SK-N-SH treated with all-trans-retinoic acid at 6 μM for 48 hours (cell line): ENCODE measurements around the gene NEURL1.

Experiments used
- ATAC-seq: fragments of 200-7000 bp; cut with Tn5 transposase; 3 replicates; pipeline ENCODE4 v1.9.1; 2020; ENCODE audit warnings: mild to moderate bottlenecking, moderate library complexity
- ARNTL ChIP-seq: fragments of 450-650 bp; formaldehyde crosslinking; IDR thresholded peaks from 2 replicates; pipeline ENCODE4 v1.5.0; 2020; ENCODE audit warnings: low read depth, mild to moderate bottlenecking, moderate library complexity, borderline replicate concordance
- BACH2 ChIP-seq: fragments of 250-450 bp; sonication (Bioruptor Pico); IDR thresholded peaks from 2 replicates; pipeline ENCODE4 v1.9.0; 2021; ENCODE audit warnings: mild to moderate bottlenecking, borderline replicate concordance
- CSDC2 ChIP-seq: fragments of 250-450 bp; sonication (Bioruptor Pico); IDR thresholded peaks from 2 replicates; pipeline ENCODE4 v1.5.0; 2020; ENCODE audit warnings: mild to moderate bottlenecking, moderate library complexity
- ESRRG ChIP-seq: fragments of 250-450 bp; sonication (Bioruptor Pico); IDR thresholded peaks from 2 replicates; pipeline ENCODE4 v1.6.1; 2021; ENCODE audit warnings: mild to moderate bottlenecking
- GLIS3 ChIP-seq: fragments of 250-450 bp; sonication (Bioruptor Pico); IDR thresholded peaks from 2 replicates; pipeline ENCODE4 v1.5.0; 2020; ENCODE audit warnings: mild to moderate bottlenecking, moderate library complexity
- ISL1 ChIP-seq: fragments of 250-450 bp; sonication (Bioruptor Pico); IDR thresholded peaks from 2 replicates; pipeline ENCODE4 v2.1.2; 2022; ENCODE audit warnings: mild to moderate bottlenecking, moderate library complexity
- OSR1 ChIP-seq: fragments of 250-450 bp; sonication (Bioruptor Pico); IDR thresholded peaks from 2 replicates; pipeline ENCODE4 v1.8.0; 2022; ENCODE audit warnings: moderate library complexity, mild to moderate bottlenecking, inconsistent platforms
- PATZ1 ChIP-seq: fragments of 250-450 bp; sonication (Bioruptor Pico); IDR thresholded peaks from 2 replicates; pipeline ENCODE4 v1.8.0; 2020; ENCODE audit warnings: mild to moderate bottlenecking, moderate library complexity, borderline replicate concordance
- POU6F1 ChIP-seq: fragments of 250-450 bp; sonication (Bioruptor Pico); IDR thresholded peaks from 2 replicates; pipeline ENCODE4 v1.8.0; 2021; ENCODE audit warnings: low read depth, mild to moderate bottlenecking, moderate library complexity, borderline replicate concordance
- RARB ChIP-seq: fragments of 250-450 bp; sonication (Bioruptor Pico); IDR thresholded peaks from 2 replicates; pipeline ENCODE4 v1.8.0; 2021; ENCODE audit warnings: mild to moderate bottlenecking, moderate library complexity
- SNAI2 ChIP-seq: fragments of 250-450 bp; sonication (Bioruptor Pico); IDR thresholded peaks from 2 replicates; pipeline ENCODE4 v1.5.0; 2020; ENCODE audit warnings: mild to moderate bottlenecking, moderate library complexity
- TCF4 ChIP-seq: fragments of 250-450 bp; sonication (Bioruptor Pico); IDR thresholded peaks from 2 replicates; pipeline ENCODE4 v1.8.0; 2021; ENCODE audit warnings: mild to moderate bottlenecking, moderate library complexity, borderline replicate concordance
- TOX ChIP-seq: fragments of 250-450 bp; sonication (Bioruptor Pico); IDR thresholded peaks from 2 replicates; pipeline ENCODE4 v1.8.0; 2021; ENCODE audit warnings: mild to moderate bottlenecking, moderate library complexity, borderline replicate concordance
- ZC3H10 ChIP-seq: fragments of 250-450 bp; sonication (Bioruptor Pico); IDR thresholded peaks from 2 replicates; pipeline ENCODE4 v1.5.1; 2021; ENCODE audit warnings: mild to moderate bottlenecking, moderate library complexity
- ZFP3 ChIP-seq: fragments of 250-450 bp; sonication (Bioruptor Pico); IDR thresholded peaks from 2 replicates; pipeline ENCODE4 v1.5.0; 2020; ENCODE audit warnings: mild to moderate bottlenecking, moderate library complexity
- ZFP30 ChIP-seq: fragments of 450-650 bp; formaldehyde crosslinking; IDR thresholded peaks from 2 replicates; pipeline ENCODE4 v1.5.0; 2022; ENCODE audit warnings: mild to moderate bottlenecking, moderate library complexity
- ZNF565 ChIP-seq: fragments of 450-650 bp; formaldehyde crosslinking; conservative IDR thresholded peaks from 2 replicates; pipeline ENCODE4 v1.5.0; 2020; ENCODE audit warnings: low read depth, mild to moderate bottlenecking, moderate library complexity
- ZNF70 ChIP-seq: fragments of 450-650 bp; formaldehyde crosslinking; IDR thresholded peaks from 2 replicates; pipeline ENCODE4 v1.5.0; 2020; ENCODE audit warnings: mild to moderate bottlenecking, moderate library complexity
- ZNF8 ChIP-seq: fragments of 450-650 bp; formaldehyde crosslinking; IDR thresholded peaks from 2 replicates; pipeline ENCODE4 v1.5.0; 2020; ENCODE audit warnings: mild to moderate bottlenecking, moderate library complexity
- TF ChIP-seq, protein P1 (sequence below): fragments of 250-450 bp; sonication (Bioruptor Pico); IDR thresholded peaks from 2 replicates; pipeline ENCODE4 v1.5.1; 2021; ENCODE audit warnings: mild to moderate bottlenecking, moderate library complexity
- TF ChIP-seq, protein P2 (sequence below): fragments of 250-450 bp; sonication (Bioruptor Pico); IDR thresholded peaks from 2 replicates; pipeline ENCODE4 v1.5.1; 2020; ENCODE audit warnings: low read depth, mild to moderate bottlenecking, moderate library complexity

Gene NEURL1

DNA sequence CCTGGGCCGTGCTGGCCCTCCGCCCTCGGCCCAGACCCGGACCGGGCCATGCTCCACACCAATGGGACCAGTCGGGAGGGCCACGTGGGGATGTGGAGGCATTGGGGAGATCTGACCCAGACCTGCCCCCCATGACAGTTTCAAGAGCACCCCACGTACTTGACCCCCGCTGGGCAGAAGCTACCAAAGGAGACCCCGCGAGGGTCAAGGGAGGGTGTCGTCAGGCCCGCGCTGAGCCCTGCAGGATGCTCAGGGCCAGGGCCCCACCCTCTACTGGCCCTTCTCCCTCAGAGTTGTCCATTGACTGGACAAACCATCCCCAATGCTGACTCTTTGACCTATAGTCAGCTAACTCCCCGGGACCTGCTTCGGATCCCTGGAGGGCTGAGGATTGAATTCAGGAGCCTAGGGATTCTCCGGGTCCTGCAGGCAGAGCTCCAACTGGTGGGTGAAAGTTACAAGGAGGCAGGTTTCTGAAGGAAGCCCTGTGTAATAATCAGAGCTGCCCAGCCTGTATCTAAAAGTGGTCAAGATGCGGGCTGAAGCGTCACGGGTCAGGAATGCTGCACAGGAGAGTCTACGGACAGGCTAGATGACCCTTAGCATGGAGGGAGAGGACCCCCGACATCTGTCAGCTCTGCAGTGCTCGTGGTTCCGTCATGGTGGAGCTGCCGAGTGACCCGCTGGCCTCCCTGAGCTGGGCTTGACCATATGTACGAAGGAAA lies 40.8 kb upstream of the NEURL1 start:
- no peak for TF ChIP-seq RARB
- no peak for TF ChIP-seq ZFP3 (CRISPR knock-in tag)
- no peak for TF ChIP-seq POU6F1 (CRISPR knock-in tag)
- no peak for TF ChIP-seq GLIS3
- TF ChIP-seq SNAI2 (CRISPR knock-in tag) = no peak

GRCh38 chr10:103454026-103454425 lies 39.5 kb upstream of the NEURL1 start:
- TF ChIP-seq SNAI2 (CRISPR knock-in tag) (no peak), OSR1 (CRISPR knock-in tag) (no peak), PATZ1 (CRISPR knock-in tag) (no peak), ZNF565 (CRISPR knock-in tag) (no peak), RARB (no peak), ZC3H10 (CRISPR knock-in tag) (no peak), CSDC2 (CRISPR knock-in tag) (no peak), ZFP30 (CRISPR knock-in tag) (no peak), ESRRG (CRISPR knock-in tag) (no peak), ARNTL (CRISPR knock-in tag) (no peak), ZNF70 (no peak), ZNF8 (no peak), ISL1 (CRISPR knock-in tag) (no peak), ZFP3 (CRISPR knock-in tag) (no peak), TOX (CRISPR knock-in tag) (no peak), TCF4 (CRISPR knock-in tag) (no peak), POU6F1 (CRISPR knock-in tag) (no peak), GLIS3 (no peak)
- TF ChIP-seq, protein P1, sequence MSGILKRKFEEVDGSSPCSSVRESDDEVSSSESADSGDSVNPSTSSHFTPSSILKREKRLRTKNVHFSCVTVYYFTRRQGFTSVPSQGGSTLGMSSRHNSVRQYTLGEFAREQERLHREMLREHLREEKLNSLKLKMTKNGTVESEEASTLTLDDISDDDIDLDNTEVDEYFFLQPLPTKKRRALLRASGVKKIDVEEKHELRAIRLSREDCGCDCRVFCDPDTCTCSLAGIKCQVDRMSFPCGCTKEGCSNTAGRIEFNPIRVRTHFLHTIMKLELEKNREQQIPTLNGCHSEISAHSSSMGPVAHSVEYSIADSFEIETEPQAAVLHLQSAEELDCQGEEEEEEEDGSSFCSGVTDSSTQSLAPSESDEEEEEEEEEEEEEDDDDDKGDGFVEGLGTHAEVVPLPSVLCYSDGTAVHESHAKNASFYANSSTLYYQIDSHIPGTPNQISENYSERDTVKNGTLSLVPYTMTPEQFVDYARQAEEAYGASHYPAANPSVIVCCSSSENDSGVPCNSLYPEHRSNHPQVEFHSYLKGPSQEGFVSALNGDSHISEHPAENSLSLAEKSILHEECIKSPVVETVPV = no peak
- TF ChIP-seq, protein P2, sequence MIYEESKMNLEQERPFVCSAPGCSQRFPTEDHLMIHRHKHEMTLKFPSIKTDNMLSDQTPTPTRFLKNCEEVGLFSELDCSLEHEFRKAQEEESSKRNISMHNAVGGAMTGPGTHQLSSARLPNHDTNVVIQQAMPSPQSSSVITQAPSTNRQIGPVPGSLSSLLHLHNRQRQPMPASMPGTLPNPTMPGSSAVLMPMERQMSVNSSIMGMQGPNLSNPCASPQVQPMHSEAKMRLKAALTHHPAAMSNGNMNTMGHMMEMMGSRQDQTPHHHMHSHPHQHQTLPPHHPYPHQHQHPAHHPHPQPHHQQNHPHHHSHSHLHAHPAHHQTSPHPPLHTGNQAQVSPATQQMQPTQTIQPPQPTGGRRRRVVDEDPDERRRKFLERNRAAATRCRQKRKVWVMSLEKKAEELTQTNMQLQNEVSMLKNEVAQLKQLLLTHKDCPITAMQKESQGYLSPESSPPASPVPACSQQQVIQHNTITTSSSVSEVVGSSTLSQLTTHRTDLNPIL (CRISPR knock-in tag) = no peak
- TF ChIP-seq, all 23 proteins: peak for 0
- no peak for ATAC-seq

More for the DNA sequence above, 40.8 kb upstream of the NEURL1 start:
- ATAC-seq = no peak; the same call in 1 of the 3 replicates

DNA sequence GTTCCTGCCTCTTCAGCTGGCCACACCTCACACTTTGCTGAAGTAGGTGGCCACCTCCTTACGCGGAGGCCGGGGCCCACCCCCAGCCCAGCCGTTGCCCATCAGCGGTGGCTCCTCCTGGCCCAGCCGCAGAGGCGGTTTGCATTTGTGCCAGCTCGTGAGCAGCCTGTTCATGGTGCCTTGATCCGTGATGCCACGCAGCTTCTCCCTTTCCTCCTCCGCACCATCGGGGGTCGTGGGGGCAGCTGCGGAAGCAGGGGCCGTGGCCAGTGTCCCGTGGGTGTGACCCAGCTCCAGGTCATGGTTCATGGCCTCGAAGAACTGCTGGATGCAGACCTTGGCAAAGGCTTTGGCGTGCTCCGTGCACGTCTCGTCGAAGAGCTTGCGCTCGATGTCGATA lies 38.3 kb upstream of the NEURL1 start:
- ATAC-seq = no peak
- TF ChIP-seq, protein P1 = no peak
- TF ChIP-seq GLIS3 = no peak
- no peak for TF ChIP-seq RARB
- TF ChIP-seq ZNF565 (CRISPR knock-in tag) = no peak
- no peak for TF ChIP-seq CSDC2 (CRISPR knock-in tag)
- TF ChIP-seq, protein P2 (CRISPR knock-in tag) = no peak
- TF ChIP-seq SNAI2 (CRISPR knock-in tag) = no peak
- TF ChIP-seq ZFP30 (CRISPR knock-in tag) = no peak
- TF ChIP-seq OSR1 (CRISPR knock-in tag) = no peak
- TF ChIP-seq ZFP3 (CRISPR knock-in tag) = no peak
- TF ChIP-seq TCF4 (CRISPR knock-in tag) = no peak
- no peak for TF ChIP-seq ZC3H10 (CRISPR knock-in tag)
- TF ChIP-seq TOX (CRISPR knock-in tag) = no peak
- TF ChIP-seq ISL1 (CRISPR knock-in tag) = no peak
- TF ChIP-seq BACH2 (CRISPR knock-in tag) = no peak
- TF ChIP-seq ARNTL (CRISPR knock-in tag) = no peak
- no peak for TF ChIP-seq ZNF70
- no peak for TF ChIP-seq ZNF8
- TF ChIP-seq POU6F1 (CRISPR knock-in tag) = no peak
